ENCODE results near the gene PRKN.

PRKN gene

GRCh38 chr6:162727322-162728182, at the start of gene PRKN, which contains the start of gene PACRG (continued):
- no peak for TF ChIP-seq ZNF114 (tag by site-specific recombination; IDR thresholded peaks at IDR 0.05)
- TF ChIP-seq SP2 (tag by site-specific recombination; IDR thresholded peaks at IDR 0.05) = peak; percentile 70
- no peak for TF ChIP-seq ZNF768 (tag by site-specific recombination; IDR thresholded peaks at IDR 0.05)
- no peak for TF ChIP-seq ZNF354C (tag by site-specific recombination; IDR thresholded peaks at IDR 0.05; ENCODE audit: borderline replicate concordance, low read depth)
- TF ChIP-seq ZFP41 (tag by site-specific recombination; IDR thresholded peaks at IDR 0.05; ENCODE audit: borderline replicate concordance) = no peak
- no peak for TF ChIP-seq GLI4 (tag by site-specific recombination; IDR thresholded peaks at IDR 0.05)
- peak; percentile 72 for TF ChIP-seq ZEB2 (tag by site-specific recombination; IDR thresholded peaks at IDR 0.05)
- no peak for TF ChIP-seq ZNF549 (tag by site-specific recombination; IDR thresholded peaks at IDR 0.05)
- TF ChIP-seq ZSCAN16 (tag by site-specific recombination; IDR thresholded peaks at IDR 0.05) = no peak
- no peak for TF ChIP-seq BCL11B (tag by site-specific recombination; IDR thresholded peaks at IDR 0.05; ENCODE audit: low read depth)
- TF ChIP-seq ZFHX2 (tag by site-specific recombination; conservative IDR thresholded peaks at IDR 0.05) = peak; percentile 75
- no peak for TF ChIP-seq ZNF248 (tag by site-specific recombination; IDR thresholded peaks at IDR 0.05)
- TF ChIP-seq ZBTB21 (tag by site-specific recombination; IDR thresholded peaks at IDR 0.05) = peak; percentile 45; the same call in 1 of the 2 replicates
- TF ChIP-seq ZNF704 (tag by site-specific recombination; IDR thresholded peaks at IDR 0.05) = no peak
- TF ChIP-seq RBAK (tag by site-specific recombination; IDR thresholded peaks at IDR 0.05) = no peak
- TF ChIP-seq SALL2 (tag by site-specific recombination; IDR thresholded peaks at IDR 0.05; ENCODE audit: borderline replicate concordance) = no peak
- no peak for TF ChIP-seq SETDB1 (IDR thresholded peaks at IDR 0.05; ENCODE audit: insufficient read length, low read length)
- no peak for TF ChIP-seq ZNF777 (tag by site-specific recombination; IDR thresholded peaks at IDR 0.05; ENCODE audit: borderline replicate concordance)
- no peak for TF ChIP-seq ZNF202 (tag by site-specific recombination; IDR thresholded peaks at IDR 0.05; ENCODE audit: borderline replicate concordance)
- no peak for TF ChIP-seq YY2 (tag by site-specific recombination; IDR thresholded peaks at IDR 0.05)
- TF ChIP-seq ZNF571 (tag by site-specific recombination; IDR thresholded peaks at IDR 0.05) = no peak
- no peak for TF ChIP-seq ZNF133 (tag by site-specific recombination; IDR thresholded peaks at IDR 0.05)
- TF ChIP-seq ZNF558 (tag by site-specific recombination; IDR thresholded peaks at IDR 0.05) = no peak
- no peak for TF ChIP-seq ZNF776 (tag by site-specific recombination; IDR thresholded peaks at IDR 0.05; ENCODE audit: borderline replicate concordance)
- no peak for TF ChIP-seq GLI2 (tag by site-specific recombination; IDR thresholded peaks at IDR 0.05; ENCODE audit: borderline replicate concordance, low read depth)
- no peak for TF ChIP-seq ZBTB6 (tag by site-specific recombination; IDR thresholded peaks at IDR 0.05)
- no peak for TF ChIP-seq ZNF548 (tag by site-specific recombination; IDR thresholded peaks at IDR 0.05)
- peak; percentile 48; the same call in 1 of the 2 replicates for TF ChIP-seq CTCF (tag by site-specific recombination; IDR thresholded peaks at IDR 0.05)
- no peak for TF ChIP-seq ZNF521 (tag by site-specific recombination; IDR thresholded peaks at IDR 0.05)
- TF ChIP-seq ZFP3 (tag by site-specific recombination; IDR thresholded peaks at IDR 0.05; ENCODE audit: low read depth) = no peak
- peak; percentile 82 for TF ChIP-seq KLF8 (tag by site-specific recombination; IDR thresholded peaks at IDR 0.05)
- TF ChIP-seq ZSCAN18 (tag by site-specific recombination; IDR thresholded peaks at IDR 0.05) = no peak
- TF ChIP-seq ZNF148 (tag by site-specific recombination; IDR thresholded peaks at IDR 0.05; ENCODE audit: borderline replicate concordance) = no peak
